SK-N-SH treated with all-trans-retinoic acid at 6 μM for 48 hours (cell line): ENCODE data around the gene DYRK3.

Experiments
- ATAC-seq: fragments of 200-7000 bp; cut with Tn5 transposase; 3 replicates; pipeline ENCODE4 v1.9.1; 2020; ENCODE audit warnings: mild to moderate bottlenecking, moderate library complexity
- BACH2 ChIP-seq: fragments of 250-450 bp; sonication (Bioruptor Pico); IDR thresholded peaks from 2 replicates; pipeline ENCODE4 v1.9.0; 2021; ENCODE audit warnings: mild to moderate bottlenecking, borderline replicate concordance
- CREB5 ChIP-seq: fragments of 250-450 bp; sonication (Bioruptor Pico); IDR thresholded peaks from 2 replicates; pipeline ENCODE4 v1.5.1; 2020; ENCODE audit warnings: low read depth, mild to moderate bottlenecking, moderate library complexity
- CSDC2 ChIP-seq: fragments of 250-450 bp; sonication (Bioruptor Pico); IDR thresholded peaks from 2 replicates; pipeline ENCODE4 v1.5.0; 2020; ENCODE audit warnings: mild to moderate bottlenecking, moderate library complexity
- ESRRG ChIP-seq: fragments of 250-450 bp; sonication (Bioruptor Pico); IDR thresholded peaks from 2 replicates; pipeline ENCODE4 v1.6.1; 2021; ENCODE audit warnings: mild to moderate bottlenecking
- ISL1 ChIP-seq: fragments of 250-450 bp; sonication (Bioruptor Pico); IDR thresholded peaks from 2 replicates; pipeline ENCODE4 v2.1.2; 2022; ENCODE audit warnings: mild to moderate bottlenecking, moderate library complexity
- OSR1 ChIP-seq: fragments of 250-450 bp; sonication (Bioruptor Pico); IDR thresholded peaks from 2 replicates; pipeline ENCODE4 v1.8.0; 2022; ENCODE audit warnings: moderate library complexity, mild to moderate bottlenecking, inconsistent platforms
- PATZ1 ChIP-seq: fragments of 250-450 bp; sonication (Bioruptor Pico); IDR thresholded peaks from 2 replicates; pipeline ENCODE4 v1.8.0; 2020; ENCODE audit warnings: mild to moderate bottlenecking, moderate library complexity, borderline replicate concordance
- PPARA ChIP-seq: fragments of 250-450 bp; sonication (Bioruptor Pico); IDR thresholded peaks from 2 replicates; pipeline ENCODE4 v1.5.0; 2020; ENCODE audit warnings: mild to moderate bottlenecking, borderline replicate concordance
- RARB ChIP-seq: fragments of 250-450 bp; sonication (Bioruptor Pico); IDR thresholded peaks from 2 replicates; pipeline ENCODE4 v1.8.0; 2021; ENCODE audit warnings: mild to moderate bottlenecking, moderate library complexity
- SNAI2 ChIP-seq: fragments of 250-450 bp; sonication (Bioruptor Pico); IDR thresholded peaks from 2 replicates; pipeline ENCODE4 v1.5.0; 2020; ENCODE audit warnings: mild to moderate bottlenecking, moderate library complexity
- TCF4 ChIP-seq: fragments of 250-450 bp; sonication (Bioruptor Pico); IDR thresholded peaks from 2 replicates; pipeline ENCODE4 v1.8.0; 2021; ENCODE audit warnings: mild to moderate bottlenecking, moderate library complexity, borderline replicate concordance
- TOX ChIP-seq: fragments of 250-450 bp; sonication (Bioruptor Pico); IDR thresholded peaks from 2 replicates; pipeline ENCODE4 v1.8.0; 2021; ENCODE audit warnings: mild to moderate bottlenecking, moderate library complexity, borderline replicate concordance
- TSHZ2 ChIP-seq: fragments of 250-450 bp; sonication (Bioruptor Pico); IDR thresholded peaks from 2 replicates; pipeline ENCODE4 v1.5.0; 2020; ENCODE audit warnings: mild to moderate bottlenecking, moderate library complexity
- ZC3H10 ChIP-seq: fragments of 250-450 bp; sonication (Bioruptor Pico); IDR thresholded peaks from 2 replicates; pipeline ENCODE4 v1.5.1; 2021; ENCODE audit warnings: mild to moderate bottlenecking, moderate library complexity
- ZFP30 ChIP-seq: fragments of 450-650 bp; formaldehyde crosslinking; IDR thresholded peaks from 2 replicates; pipeline ENCODE4 v1.5.0; 2022; ENCODE audit warnings: mild to moderate bottlenecking, moderate library complexity
- ZNF565 ChIP-seq: fragments of 450-650 bp; formaldehyde crosslinking; conservative IDR thresholded peaks from 2 replicates; pipeline ENCODE4 v1.5.0; 2020; ENCODE audit warnings: low read depth, mild to moderate bottlenecking, moderate library complexity
- ZNF70 ChIP-seq: fragments of 450-650 bp; formaldehyde crosslinking; IDR thresholded peaks from 2 replicates; pipeline ENCODE4 v1.5.0; 2020; ENCODE audit warnings: mild to moderate bottlenecking, moderate library complexity
- ZNF8 ChIP-seq: fragments of 450-650 bp; formaldehyde crosslinking; IDR thresholded peaks from 2 replicates; pipeline ENCODE4 v1.5.0; 2020; ENCODE audit warnings: mild to moderate bottlenecking, moderate library complexity
- TF ChIP-seq, protein P1 (sequence below): fragments of 250-450 bp; sonication (Bioruptor Pico); IDR thresholded peaks from 2 replicates; pipeline ENCODE4 v1.8.0; 2021; ENCODE audit warnings: low read depth, mild to moderate bottlenecking, moderate library complexity, borderline replicate concordance
- TF ChIP-seq, protein P2 (sequence below): fragments of 250-450 bp; sonication (Bioruptor Pico); IDR thresholded peaks from 2 replicates; pipeline ENCODE4 v1.5.1; 2021; ENCODE audit warnings: mild to moderate bottlenecking, moderate library complexity

DYRK3 gene

DNA sequence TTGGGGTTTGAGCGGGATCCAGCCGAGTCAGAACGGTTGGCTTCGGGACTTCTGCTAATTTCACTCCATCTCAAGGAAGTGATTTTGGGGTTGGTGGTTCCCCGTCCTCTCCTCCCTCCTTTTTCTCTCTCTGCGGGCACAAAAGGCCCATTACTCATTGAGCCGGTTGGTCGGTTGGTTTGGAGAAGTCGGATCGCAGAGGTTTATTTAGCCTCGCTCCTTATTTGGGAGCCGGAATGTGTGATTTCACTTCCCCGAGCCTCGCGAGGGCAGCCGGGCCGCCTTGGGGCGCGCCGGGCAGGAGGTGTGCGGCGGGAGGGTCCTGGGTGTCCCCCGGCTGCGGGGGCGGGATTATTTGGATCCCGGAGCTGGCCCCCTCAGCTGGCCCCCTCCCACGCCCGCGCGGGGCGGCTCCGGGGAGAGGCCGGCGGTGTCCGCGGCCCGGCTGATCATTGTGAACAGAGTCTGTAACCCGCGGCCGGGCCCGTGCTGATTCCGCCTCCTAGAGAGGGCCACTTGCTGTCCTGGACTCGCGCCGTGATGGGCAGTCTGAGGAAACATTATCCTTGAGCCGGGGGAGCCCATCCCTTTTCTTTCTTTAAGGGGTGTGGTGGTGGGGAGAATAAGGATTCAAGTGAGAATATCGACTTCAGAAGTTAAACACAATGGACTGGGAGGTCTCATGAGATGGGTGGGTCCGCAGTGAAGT is 50.6 kb downstream of the DYRK3 start:
- peak; percentile 82 for ATAC-seq
- TF ChIP-seq RARB (CRISPR knock-in tag) (no peak), TCF4 (CRISPR knock-in tag) (no peak), ZNF8 (CRISPR knock-in tag) (no peak), OSR1 (CRISPR knock-in tag) (no peak), ISL1 (CRISPR knock-in tag) (no peak)
- TF ChIP-seq, protein P1, sequence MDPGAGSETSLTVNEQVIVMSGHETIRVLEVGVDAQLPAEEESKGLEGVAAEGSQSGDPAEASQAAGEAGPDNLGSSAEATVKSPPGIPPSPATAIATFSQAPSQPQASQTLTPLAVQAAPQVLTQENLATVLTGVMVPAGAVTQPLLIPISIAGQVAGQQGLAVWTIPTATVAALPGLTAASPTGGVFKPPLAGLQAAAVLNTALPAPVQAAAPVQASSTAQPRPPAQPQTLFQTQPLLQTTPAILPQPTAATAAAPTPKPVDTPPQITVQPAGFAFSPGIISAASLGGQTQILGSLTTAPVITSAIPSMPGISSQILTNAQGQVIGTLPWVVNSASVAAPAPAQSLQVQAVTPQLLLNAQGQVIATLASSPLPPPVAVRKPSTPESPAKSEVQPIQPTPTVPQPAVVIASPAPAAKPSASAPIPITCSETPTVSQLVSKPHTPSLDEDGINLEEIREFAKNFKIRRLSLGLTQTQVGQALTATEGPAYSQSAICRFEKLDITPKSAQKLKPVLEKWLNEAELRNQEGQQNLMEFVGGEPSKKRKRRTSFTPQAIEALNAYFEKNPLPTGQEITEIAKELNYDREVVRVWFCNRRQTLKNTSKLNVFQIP (CRISPR knock-in tag) = no peak

DNA sequence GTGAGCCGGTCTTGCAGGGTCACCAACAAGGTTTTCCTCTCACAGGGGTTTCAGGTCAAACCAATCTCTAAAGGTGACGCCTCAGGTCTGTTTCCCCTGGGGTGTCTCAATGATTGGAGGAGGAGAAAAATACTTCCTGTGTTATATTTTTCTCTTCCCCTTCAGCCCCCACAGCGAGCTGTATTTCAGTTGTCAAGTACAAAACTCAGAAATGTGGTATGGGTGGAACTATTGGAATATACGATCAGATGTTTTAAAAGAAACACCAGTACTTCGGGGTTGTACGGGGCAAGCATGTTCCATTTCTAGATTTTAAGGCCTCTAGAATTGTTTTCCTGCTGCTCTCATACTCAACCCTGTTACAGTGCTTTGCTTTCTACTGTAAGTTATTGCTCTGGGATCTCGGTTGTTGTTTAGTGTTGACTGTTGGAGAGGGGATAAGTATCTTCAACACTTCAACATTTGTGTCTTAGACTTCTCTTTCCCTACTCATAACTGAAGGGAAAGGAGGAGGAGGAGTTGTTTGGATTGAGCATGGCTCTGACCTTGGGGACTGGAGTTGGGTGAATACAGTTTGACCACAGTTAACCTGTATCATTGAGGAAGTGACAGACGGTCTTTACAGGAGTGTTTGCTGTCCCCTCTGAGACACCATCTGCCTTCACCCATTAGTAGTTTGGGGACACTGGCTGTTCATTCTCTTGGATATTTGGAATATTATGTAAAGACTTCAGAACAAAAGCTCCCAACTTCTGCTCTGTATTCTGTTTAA is 51.3 kb downstream of the DYRK3 start:
- ATAC-seq = no peak
- TF ChIP-seq OSR1 (CRISPR knock-in tag) = no peak
- TF ChIP-seq ISL1 (CRISPR knock-in tag) = no peak
- TF ChIP-seq ESRRG (CRISPR knock-in tag) = no peak
- TF ChIP-seq TOX (CRISPR knock-in tag) = no peak
- TF ChIP-seq, protein P1 (CRISPR knock-in tag) = no peak
- no peak for TF ChIP-seq ZFP30 (CRISPR knock-in tag)
- TF ChIP-seq SNAI2 (CRISPR knock-in tag) = no peak
- no peak for TF ChIP-seq BACH2 (CRISPR knock-in tag)

GRCh38 chr1:206687251-206687914 is 52.0 kb downstream of the DYRK3 start:
- TF ChIP-seq, protein P2, sequence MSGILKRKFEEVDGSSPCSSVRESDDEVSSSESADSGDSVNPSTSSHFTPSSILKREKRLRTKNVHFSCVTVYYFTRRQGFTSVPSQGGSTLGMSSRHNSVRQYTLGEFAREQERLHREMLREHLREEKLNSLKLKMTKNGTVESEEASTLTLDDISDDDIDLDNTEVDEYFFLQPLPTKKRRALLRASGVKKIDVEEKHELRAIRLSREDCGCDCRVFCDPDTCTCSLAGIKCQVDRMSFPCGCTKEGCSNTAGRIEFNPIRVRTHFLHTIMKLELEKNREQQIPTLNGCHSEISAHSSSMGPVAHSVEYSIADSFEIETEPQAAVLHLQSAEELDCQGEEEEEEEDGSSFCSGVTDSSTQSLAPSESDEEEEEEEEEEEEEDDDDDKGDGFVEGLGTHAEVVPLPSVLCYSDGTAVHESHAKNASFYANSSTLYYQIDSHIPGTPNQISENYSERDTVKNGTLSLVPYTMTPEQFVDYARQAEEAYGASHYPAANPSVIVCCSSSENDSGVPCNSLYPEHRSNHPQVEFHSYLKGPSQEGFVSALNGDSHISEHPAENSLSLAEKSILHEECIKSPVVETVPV = no peak
- TF ChIP-seq ZNF565 (CRISPR knock-in tag) (no peak), CREB5 (no peak), ZC3H10 (CRISPR knock-in tag) (no peak), RARB (CRISPR knock-in tag) (no peak), ESRRG (CRISPR knock-in tag) (no peak), SNAI2 (CRISPR knock-in tag) (no peak), TSHZ2 (CRISPR knock-in tag) (no peak), ZNF70 (no peak), TCF4 (CRISPR knock-in tag) (no peak), OSR1 (CRISPR knock-in tag) (no peak), ZNF8 (CRISPR knock-in tag) (no peak), PPARA (CRISPR knock-in tag) (no peak), PATZ1 (CRISPR knock-in tag) (no peak), CSDC2 (CRISPR knock-in tag) (no peak), BACH2 (CRISPR knock-in tag) (no peak)
- TF ChIP-seq, protein P1 (CRISPR knock-in tag) = no peak
- TF ChIP-seq, all 23 proteins: peak for 0
- ATAC-seq = no peak
